HCT116 (cell line): Measurements from ENCODE around the gene TOP1.

Source experiments
- EGR1 ChIP-seq: IDR thresholded peaks from 2 replicates; pipeline ENCODE4 v1.6.1; 2012; ENCODE audit warnings: low read depth
- EZH2 ChIP-seq: fragments of 200-600 bp; sonication (generic); IDR thresholded peaks from 2 replicates; pipeline ENCODE4 v1.6.1; 2017; ENCODE audit warnings: antibody characterized with exemption, mixed run types
- POLR2A ChIP-seq: IDR thresholded peaks from 2 replicates; pipeline ENCODE4 v1.7.0; 2011; ENCODE audit warnings: borderline replicate concordance; ENCODE audit not compliant: insufficient read depth, insufficient read length; ENCODE audit errors: extremely low read depth
- POLR2AphosphoS5 ChIP-seq: IDR thresholded peaks from 2 replicates; pipeline ENCODE4 v1.6.1; 2011; ENCODE audit warnings: mild to moderate bottlenecking, low read depth, low read length, moderate library complexity
- RAD21 ChIP-seq: IDR thresholded peaks from 2 replicates; pipeline ENCODE4 v1.6.1; 2012; ENCODE audit warnings: low read depth, mild to moderate bottlenecking
- SRF ChIP-seq: IDR thresholded peaks from 2 replicates; pipeline ENCODE4 v1.6.1; 2012; ENCODE audit warnings: low read depth
- ZNF274 ChIP-seq: fragments of 200-500 bp; sonication (Bioruptor generic); IDR thresholded peaks from 2 replicates; pipeline ENCODE4 v1.6.1; 2014; ENCODE audit warnings: mild to moderate bottlenecking, low read depth, low read length, inconsistent platforms

DNA sequence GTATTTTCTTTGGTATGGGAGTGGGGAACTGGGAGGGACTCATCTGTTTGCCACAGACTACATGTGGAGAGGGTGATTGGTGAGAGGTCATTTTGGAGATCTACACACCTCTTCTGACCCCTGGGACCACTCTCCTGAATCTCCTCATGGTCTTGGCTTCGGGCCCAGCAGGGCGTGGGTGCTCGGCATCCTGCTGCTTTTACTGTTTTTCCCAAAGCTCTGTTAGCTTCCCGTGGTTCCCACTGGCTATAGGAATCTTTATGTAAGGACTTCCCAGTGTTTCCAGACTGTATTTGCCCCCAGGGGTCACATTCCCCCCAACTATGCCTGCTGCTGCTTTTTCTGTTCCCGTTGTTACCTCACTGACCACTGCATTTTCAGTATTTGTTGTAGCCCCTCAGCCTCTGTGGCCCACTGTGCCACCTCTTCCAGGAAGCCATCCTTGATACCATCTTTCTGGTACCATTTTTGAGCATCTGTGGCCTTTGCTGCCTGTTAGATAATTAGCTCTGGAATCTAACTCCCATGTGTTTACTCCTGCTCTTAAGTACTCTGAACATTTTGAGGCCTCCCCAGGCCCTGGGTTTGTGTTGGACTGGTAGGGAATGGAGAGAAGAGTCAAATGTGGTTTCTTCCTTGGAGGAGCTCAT lies 123.6 kb downstream of the TOP1 start:
- no peak for TF ChIP-seq EGR1
- no peak for TF ChIP-seq POLR2AphosphoS5
- no peak for TF ChIP-seq EZH2
- TF ChIP-seq POLR2A = no peak
- no peak for TF ChIP-seq SRF
- no peak for TF ChIP-seq ZNF274
- no peak for TF ChIP-seq RAD21
